HCT116 (cell line): ENCODE data around the gene UBE2E1. TPM values are rescaled to one million over a fixed set of nuclear protein-coding genes. Genes with fewer than 3 reads are reported as not detected.

Experiments
- ATAC-seq: fragments of 200-7000 bp; cut with Tn5 transposase; 2 replicates; pipeline ENCODE4 v1.9.1; 2020; ENCODE audit warnings: mild to moderate bottlenecking, moderate library complexity
- BruUV-seq: library from RNA; stranded (reverse); fragments of 400-500 nt; replicated peaks from 2 replicates; lab custom pipeline; 2021; lab: Mats Ljungman, UMichigan
- CTCF ChIA-PET: fragments of 300-600 bp; sonication (Branson Sonifier 250); formaldehyde crosslinking; loops from one replicate; lab custom pipeline; 2021; ENCODE audit warnings: antibody characterized with exemption; lab: Charles Lee
- POLR2A ChIA-PET: fragments of 300-600, 350-600 bp; sonication (Branson Sonifier 250); formaldehyde crosslinking; loops from one replicate; lab custom pipeline; 2021; ENCODE audit warnings: antibody characterized with exemption; lab: Charles Lee
- RAD21 ChIA-PET, 2 experiments: fragments of 300-600 bp; sonication (Branson Sonifier 250); formaldehyde crosslinking; loops; one replicate each; lab custom pipeline; 2023; ENCODE audit warnings: low total read pairs in 2 of 2; ENCODE audit not compliant: uncharacterized antibody in 2 of 2, unreplicated experiment in 2 of 2, low non-redundant PET in 1 of 2; lab: Charles Lee
- DNase-seq: peaks from one replicate; pipeline ENCODE4 v3.0.0-alpha.2; 2010; ENCODE audit warnings: low read depth, low spot score
- H2AFZ ChIP-seq: fragments of 200-600 bp; shearing (Covaris generic), sonication (generic); 2 replicates; pipeline ENCODE4 v1.6.1; 2017; ENCODE audit warnings: low read depth, mixed run types, mixed read lengths, antibody characterized with exemption, low read length; ENCODE audit not compliant: poor library complexity, severe bottlenecking
- H3K27ac ChIP-seq: 2 replicates; pipeline ENCODE4 v1.5.1; 2012; ENCODE audit warnings: low read depth, low read length
- H3K27me3 ChIP-seq: fragments of 200-600 bp; sonication (generic); 2 replicates; pipeline ENCODE4 v1.6.1; 2016; ENCODE audit warnings: mixed run types, low read length, mixed read lengths; ENCODE audit not compliant: insufficient read depth
- H3K36me3 ChIP-seq, 2 experiments: fragments of 200-500 bp in 1 of 2; fragments of 200-600 bp in 1 of 2; sonication (Bioruptor generic) in 1 of 2; sonication (generic) in 1 of 2; 2 replicates each; pipeline versions ENCODE4 v1.5.1 to v1.6.1; 2014 to 2016; ENCODE audit warnings: low read length in 2 of 2, inconsistent platforms in 1 of 2, mixed read lengths in 1 of 2, mixed run types in 1 of 2; ENCODE audit not compliant: insufficient read depth in 2 of 2, control insufficient read depth in 1 of 2
- H3K4me1 ChIP-seq, 2 experiments: fragments of 200-600 bp in 1 of 2; sonication (generic) in 1 of 2; 2 replicates each; pipeline versions ENCODE4 v1.5.1 to v1.6.1; 2012 to 2017; ENCODE audit warnings: low read length in 2 of 2, inconsistent platforms in 1 of 2, mild to moderate bottlenecking in 1 of 2, mixed read lengths in 1 of 2, mixed run types in 1 of 2, moderate library complexity in 1 of 2; ENCODE audit not compliant: insufficient read depth in 2 of 2, control insufficient read depth in 1 of 2
- H3K4me2 ChIP-seq: fragments of 200-600 bp; sonication (generic); 2 replicates; pipeline ENCODE4 v1.6.1; 2017; ENCODE audit warnings: mixed run types, low read length, mixed read lengths
- H3K4me3 ChIP-seq, 2 experiments: fragments of 200-600 bp in 1 of 2; sonication (generic) in 1 of 2; replicated peaks in 1 of 2; 2 replicates each; pipeline ENCODE4 v1.5.1; 2011 to 2016; ENCODE audit warnings: low read length in 2 of 2, control low read depth in 1 of 2, low read depth in 1 of 2, mild to moderate bottlenecking in 1 of 2, mixed read lengths in 1 of 2, mixed run types in 1 of 2
- H3K79me2 ChIP-seq: fragments of 200-600 bp; sonication (generic); 2 replicates; pipeline ENCODE4 v1.6.1; 2017; ENCODE audit warnings: mild to moderate bottlenecking, mixed run types, low read length, moderate library complexity, mixed read lengths; ENCODE audit not compliant: insufficient read depth
- H3K9ac ChIP-seq: fragments of 200-600 bp; sonication (generic); 2 replicates; pipeline ENCODE4 v1.6.1; 2016; ENCODE audit warnings: low read length, mixed read lengths
- H3K9me2 ChIP-seq: fragments of 200-600 bp; sonication (generic), shearing (Covaris generic); 2 replicates; pipeline ENCODE4 v1.6.1; 2017; ENCODE audit warnings: mixed run types, mild to moderate bottlenecking, moderate library complexity; ENCODE audit not compliant: insufficient read depth
- H3K9me3 ChIP-seq, 2 experiments: fragments of 200-500 bp in 1 of 2; fragments of 200-600 bp in 1 of 2; sonication (Bioruptor generic) in 1 of 2; sonication (generic) in 1 of 2; 2 replicates each; pipeline ENCODE4 v1.6.1; 2014 to 2017; ENCODE audit warnings: low read length in 2 of 2, mixed read lengths in 2 of 2, inconsistent platforms in 1 of 2, low read depth in 1 of 2, mild to moderate bottlenecking in 1 of 2, mixed run types in 1 of 2, moderate library complexity in 1 of 2; ENCODE audit not compliant: control insufficient read depth in 1 of 2, insufficient read depth in 1 of 2
- H4K20me1 ChIP-seq: fragments of 200-600 bp; sonication (generic), shearing (Covaris generic); 2 replicates; pipeline ENCODE4 v1.6.1; 2017; ENCODE audit warnings: mixed run types, mild to moderate bottlenecking, moderate library complexity; ENCODE audit not compliant: insufficient read depth
- CEBPB ChIP-seq: IDR thresholded peaks from 2 replicates; pipeline ENCODE4 v1.6.1; 2012; ENCODE audit warnings: low read depth
- EZH2 ChIP-seq: fragments of 200-600 bp; sonication (generic); IDR thresholded peaks from 2 replicates; pipeline ENCODE4 v1.6.1; 2017; ENCODE audit warnings: antibody characterized with exemption, mixed run types
- EZH2phosphoT487 ChIP-seq: fragments of 200-600 bp; IDR thresholded peaks from 2 replicates; pipeline ENCODE4 v1.6.1; 2018; ENCODE audit warnings: antibody characterized with exemption, borderline replicate concordance
- FOSL1 ChIP-seq: IDR thresholded peaks from 2 replicates; pipeline ENCODE4 v1.6.1; 2012; ENCODE audit warnings: low read depth
- POLR2AphosphoS5 ChIP-seq: IDR thresholded peaks from 2 replicates; pipeline ENCODE4 v1.6.1; 2011; ENCODE audit warnings: mild to moderate bottlenecking, low read depth, low read length, moderate library complexity
- RAD21 ChIP-seq: IDR thresholded peaks from 2 replicates; pipeline ENCODE4 v1.6.1; 2012; ENCODE audit warnings: low read depth, mild to moderate bottlenecking
- TCF7L2 ChIP-seq: IDR thresholded peaks from 2 replicates; pipeline ENCODE4 v1.7.0; 2011; ENCODE audit warnings: borderline replicate concordance, inconsistent platforms; ENCODE audit not compliant: insufficient read depth, insufficient read length; ENCODE audit errors: extremely low read depth
- intact Hi-C: fragments of 100-400 bp; cut with micrococcal nuclease; formaldehyde crosslinking; loops from 2 replicates; pipeline ENCODE4 v1.10.0; 2022
- total RNA-seq: library from RNA; stranded (reverse); gene quantifications from one replicate; pipeline ENCODE4 v1.2.1, GENCODE V29; 2021; ENCODE audit not compliant: unreplicated experiment
- TF ChIP-seq, protein P1 (sequence below): IDR thresholded peaks from 2 replicates; pipeline ENCODE4 v1.6.1; 2012; ENCODE audit warnings: low read depth
- TF ChIP-seq, protein P2 (sequence below): IDR thresholded peaks from 2 replicates; pipeline ENCODE4 v1.6.1; 2012

UBE2E1 gene
- total RNA-seq, 1 experiment from 2014 or later = 75.1 TPM

DNA sequence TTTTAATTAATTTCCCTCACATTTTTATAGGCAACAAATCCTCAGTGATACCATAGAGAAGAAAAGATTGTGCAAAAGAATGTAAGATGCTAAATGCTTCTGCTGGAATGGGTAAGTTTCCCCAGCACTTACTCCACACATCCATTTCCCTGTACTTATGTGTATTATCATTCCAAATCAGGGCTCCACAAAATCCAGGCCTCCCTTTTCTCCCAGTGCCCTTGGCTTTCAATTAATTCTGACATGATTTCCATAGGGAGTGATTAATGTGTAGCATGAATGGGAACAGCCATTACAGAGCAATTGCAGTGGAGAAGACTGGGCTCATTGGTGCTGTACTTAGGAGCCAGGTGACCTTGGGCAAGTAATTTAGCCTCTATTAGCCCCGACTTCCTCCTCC, 41.3 kb upstream of the UBE2E1 start:
- ATAC-seq (no peak), DNase-seq (no peak)
- Histone ChIP-seq H3K36me3 (no peaks in the 10 kb centered on the region), H3K9me2 (no peaks in the 10 kb centered on the region), H3K79me2 (no peaks in the 10 kb centered on the region), H4K20me1 (no peaks in the 10 kb centered on the region), H3K9ac (no peak overlapping the region), H3K27ac (no peak overlapping the region), H3K4me1 (peaks cover 0 to 10% of the 10 kb centered on the region in 2 experiments; a peak in 1 of 4 replicates), H3K9me3 (no peaks in the 10 kb centered on the region), H2AFZ (peak overlapping the region; percentile 14), H3K4me3 (no peak overlapping the region), H3K4me2 (no peak overlapping the region), H3K27me3 (no peaks in the 10 kb centered on the region)
- intact Hi-C loops = loop anchor here (5.0 kb wide), 1 partner anchor 582 kb away; no protein-coding TSS in a partner anchor
- RAD21 ChIA-PET = no interaction called here
- TF ChIP-seq EZH2phosphoT487 (no peak), CEBPB (no peak), EZH2 (no peak), POLR2AphosphoS5 (no peak), FOSL1 (no peak), RAD21 (no peak), TCF7L2 (no peak)
- TF ChIP-seq, protein P1, sequence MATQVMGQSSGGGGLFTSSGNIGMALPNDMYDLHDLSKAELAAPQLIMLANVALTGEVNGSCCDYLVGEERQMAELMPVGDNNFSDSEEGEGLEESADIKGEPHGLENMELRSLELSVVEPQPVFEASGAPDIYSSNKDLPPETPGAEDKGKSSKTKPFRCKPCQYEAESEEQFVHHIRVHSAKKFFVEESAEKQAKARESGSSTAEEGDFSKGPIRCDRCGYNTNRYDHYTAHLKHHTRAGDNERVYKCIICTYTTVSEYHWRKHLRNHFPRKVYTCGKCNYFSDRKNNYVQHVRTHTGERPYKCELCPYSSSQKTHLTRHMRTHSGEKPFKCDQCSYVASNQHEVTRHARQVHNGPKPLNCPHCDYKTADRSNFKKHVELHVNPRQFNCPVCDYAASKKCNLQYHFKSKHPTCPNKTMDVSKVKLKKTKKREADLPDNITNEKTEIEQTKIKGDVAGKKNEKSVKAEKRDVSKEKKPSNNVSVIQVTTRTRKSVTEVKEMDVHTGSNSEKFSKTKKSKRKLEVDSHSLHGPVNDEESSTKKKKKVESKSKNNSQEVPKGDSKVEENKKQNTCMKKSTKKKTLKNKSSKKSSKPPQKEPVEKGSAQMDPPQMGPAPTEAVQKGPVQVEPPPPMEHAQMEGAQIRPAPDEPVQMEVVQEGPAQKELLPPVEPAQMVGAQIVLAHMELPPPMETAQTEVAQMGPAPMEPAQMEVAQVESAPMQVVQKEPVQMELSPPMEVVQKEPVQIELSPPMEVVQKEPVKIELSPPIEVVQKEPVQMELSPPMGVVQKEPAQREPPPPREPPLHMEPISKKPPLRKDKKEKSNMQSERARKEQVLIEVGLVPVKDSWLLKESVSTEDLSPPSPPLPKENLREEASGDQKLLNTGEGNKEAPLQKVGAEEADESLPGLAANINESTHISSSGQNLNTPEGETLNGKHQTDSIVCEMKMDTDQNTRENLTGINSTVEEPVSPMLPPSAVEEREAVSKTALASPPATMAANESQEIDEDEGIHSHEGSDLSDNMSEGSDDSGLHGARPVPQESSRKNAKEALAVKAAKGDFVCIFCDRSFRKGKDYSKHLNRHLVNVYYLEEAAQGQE = no peak
- TF ChIP-seq, protein P2, sequence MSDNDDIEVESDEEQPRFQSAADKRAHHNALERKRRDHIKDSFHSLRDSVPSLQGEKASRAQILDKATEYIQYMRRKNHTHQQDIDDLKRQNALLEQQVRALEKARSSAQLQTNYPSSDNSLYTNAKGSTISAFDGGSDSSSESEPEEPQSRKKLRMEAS = no peak
- POLR2A ChIA-PET = no interaction called here
- BruUV-seq = no TSS peak
- CTCF ChIA-PET = no interaction called here
